OCI-LY1 (cell line): ENCODE data around the gene PAFAH2.

Experiments
- H2AFZ ChIP-seq: fragments of 200-600 bp; sonication (generic), shearing (Covaris generic); 2 replicates; pipeline ENCODE4 v1.6.0; 2014; ENCODE audit warnings: antibody characterized with exemption, mild to moderate bottlenecking, low read length
- H3F3A ChIP-seq: fragments of 200-600 bp; sonication (generic), shearing (Covaris generic); 2 replicates; pipeline ENCODE4 v1.6.0; 2014; ENCODE audit warnings: mild to moderate bottlenecking, antibody characterized with exemption, low read length, moderate library complexity; ENCODE audit not compliant: insufficient read depth
- H3K27ac ChIP-seq: fragments of 200-600 bp; sonication (generic); 2 replicates; pipeline ENCODE4 v1.5.1; 2014; ENCODE audit warnings: low read length, mixed run types, mild to moderate bottlenecking, low read depth; ENCODE audit not compliant: poor library complexity, severe bottlenecking
- H3K27me3 ChIP-seq: fragments of 200-600 bp; sonication (generic); 2 replicates; pipeline ENCODE4 v1.6.0; 2014; ENCODE audit warnings: antibody characterized with exemption, mild to moderate bottlenecking, low read length, moderate library complexity; ENCODE audit not compliant: insufficient read depth
- H3K36me3 ChIP-seq: fragments of 200-600 bp; sonication (generic); 2 replicates; pipeline ENCODE4 v1.6.1; 2014; ENCODE audit warnings: mild to moderate bottlenecking, antibody characterized with exemption, low read length, moderate library complexity, mixed read lengths; ENCODE audit not compliant: insufficient read depth
- H3K4me1 ChIP-seq: fragments of 200-600 bp; sonication (generic); 2 replicates; pipeline ENCODE4 v1.5.1; 2014; ENCODE audit warnings: mild to moderate bottlenecking, low read length, moderate library complexity; ENCODE audit not compliant: insufficient read depth, severe bottlenecking
- H3K4me2 ChIP-seq: fragments of 200-600 bp; sonication (generic), shearing (Covaris generic); 2 replicates; pipeline ENCODE4 v1.6.1; 2014; ENCODE audit warnings: low read length
- H3K4me3 ChIP-seq: fragments of 200-600 bp; sonication (generic); 2 replicates; pipeline ENCODE4 v1.5.1; 2014; ENCODE audit warnings: low read length, low read depth, mild to moderate bottlenecking, mixed read lengths; ENCODE audit not compliant: poor library complexity, severe bottlenecking
- H3K79me2 ChIP-seq: fragments of 200-600 bp; shearing (Covaris generic); 2 replicates; pipeline ENCODE4 v1.6.1; 2016; ENCODE audit warnings: mixed run types, low read length, mixed read lengths; ENCODE audit not compliant: insufficient read depth
- H3K9ac ChIP-seq: fragments of 200-600 bp; sonication (generic), shearing (Covaris generic); 2 replicates; pipeline ENCODE4 v1.6.1; 2014; ENCODE audit warnings: mild to moderate bottlenecking, low read length, mixed read lengths
- H3K9me2 ChIP-seq: fragments of 200-600 bp; sonication (generic), shearing (Covaris generic); 2 replicates; pipeline ENCODE4 v1.6.1; 2014; ENCODE audit warnings: low read depth, mild to moderate bottlenecking, low read length, mixed read lengths
- H3K9me3 ChIP-seq: fragments of 200-600 bp; shearing (Covaris generic); 2 replicates; pipeline ENCODE4 v1.6.1; 2014; ENCODE audit warnings: low read length, mixed read lengths
- H4K20me1 ChIP-seq: fragments of 200-600 bp; sonication (generic), shearing (Covaris generic); 2 replicates; pipeline ENCODE4 v1.6.0; 2016; ENCODE audit warnings: mild to moderate bottlenecking, low read length; ENCODE audit not compliant: insufficient read depth
- CTCF ChIP-seq: fragments of 200-600 bp; sonication (generic), shearing (Covaris generic); IDR thresholded peaks from 2 replicates; pipeline ENCODE4 v1.5.1; 2017; ENCODE audit warnings: mild to moderate bottlenecking, antibody characterized with exemption, low read length, moderate library complexity, mixed read lengths
- EZH2 ChIP-seq: fragments of 200-600 bp; sonication (generic), shearing (Covaris generic); IDR thresholded peaks from 2 replicates; pipeline ENCODE4 v1.8.0; 2017; ENCODE audit warnings: borderline replicate concordance, mixed run types, mild to moderate bottlenecking, antibody characterized with exemption, low read length, moderate library complexity, mixed read lengths

The PAFAH2 gene

GRCh38 chr1:25922056-25922970, 75.5 kb downstream of the PAFAH2 start:
- no peaks in the 10 kb centered on the region for H3F3A ChIP-seq
- no peaks in the 10 kb centered on the region for H4K20me1 ChIP-seq
- H3K9me2 ChIP-seq: no peaks in the 10 kb centered on the region
- peaks cover 21% of the 10 kb centered on the region for H3K4me1 ChIP-seq
- H3K4me3 ChIP-seq: peak overlapping the region; percentile 37
- H3K27me3 ChIP-seq: peaks cover 6% of the 10 kb centered on the region; the same call in 1 of the 2 replicates
- TF ChIP-seq EZH2 (no peak), CTCF (no peak)
- H3K9me3 ChIP-seq: no peaks in the 10 kb centered on the region
- H2AFZ ChIP-seq: no peak overlapping the region
- peak overlapping the region; percentile 11; the same call in 1 of the 2 replicates for H3K9ac ChIP-seq
- peak overlapping the region; percentile 63 for H3K4me2 ChIP-seq
- no peaks in the 10 kb centered on the region for H3K36me3 ChIP-seq
- no peaks in the 10 kb centered on the region for H3K79me2 ChIP-seq
- H3K27ac ChIP-seq: no peak overlapping the region

- H3K27me3 ChIP-seq: peaks cover 6% of the 10 kb centered on the region; the same call in 1 of the 2 replicates
- H3K27ac ChIP-seq: no peak overlapping the region
- TF ChIP-seq EZH2 (no peak), CTCF (no peak)
- no peaks in the 10 kb centered on the region for H4K20me1 ChIP-seq
- no peaks in the 10 kb centered on the region for H3F3A ChIP-seq
- H3K9me2 ChIP-seq: no peaks in the 10 kb centered on the region
- H3K79me2 ChIP-seq: no peaks in the 10 kb centered on the region
- no peak overlapping the region for H3K4me2 ChIP-seq
- H3K4me3 ChIP-seq: no peak overlapping the region
- no peak overlapping the region for H2AFZ ChIP-seq
- H3K36me3 ChIP-seq: no peaks in the 10 kb centered on the region
- no peaks in the 10 kb centered on the region for H3K9me3 ChIP-seq
- H3K9ac ChIP-seq: no peak overlapping the region
- peaks cover 35% of the 10 kb centered on the region for H3K4me1 ChIP-seq
These were observed 79.2 kb downstream of the PAFAH2 start for GRCh38 chr1:25918615-25919014.

GRCh38 chr1:25917996-25918395, 79.9 kb downstream of the PAFAH2 start:
- Histone ChIP-seq H3K9ac (no peak overlapping the region), H3K36me3 (no peaks in the 10 kb centered on the region), H3K9me2 (no peaks in the 10 kb centered on the region), H3K27me3 (peaks cover 6% of the 10 kb centered on the region; the same call in 1 of the 2 replicates), H3K4me3 (no peak overlapping the region), H2AFZ (no peak overlapping the region), H3K4me2 (no peak overlapping the region; the same call in 1 of the 2 replicates), H3K79me2 (no peaks in the 10 kb centered on the region), H3K27ac (no peak overlapping the region), H4K20me1 (no peaks in the 10 kb centered on the region), H3F3A (no peaks in the 10 kb centered on the region), H3K4me1 (peaks cover 29% of the 10 kb centered on the region), H3K9me3 (no peaks in the 10 kb centered on the region)
- TF ChIP-seq CTCF: no peak
- TF ChIP-seq EZH2: no peak
